GM12872 (cell line): ENCODE data around the gene CNTRL.

Experiments
- TF ChIP-seq, protein P1 (sequence below): IDR thresholded peaks from 3 replicates; pipeline ENCODE4 v1.5.1; 2011; ENCODE audit warnings: low read depth, mild to moderate bottlenecking, low read length, moderate library complexity; ENCODE audit not compliant: insufficient read depth

Gene CNTRL

DNA sequence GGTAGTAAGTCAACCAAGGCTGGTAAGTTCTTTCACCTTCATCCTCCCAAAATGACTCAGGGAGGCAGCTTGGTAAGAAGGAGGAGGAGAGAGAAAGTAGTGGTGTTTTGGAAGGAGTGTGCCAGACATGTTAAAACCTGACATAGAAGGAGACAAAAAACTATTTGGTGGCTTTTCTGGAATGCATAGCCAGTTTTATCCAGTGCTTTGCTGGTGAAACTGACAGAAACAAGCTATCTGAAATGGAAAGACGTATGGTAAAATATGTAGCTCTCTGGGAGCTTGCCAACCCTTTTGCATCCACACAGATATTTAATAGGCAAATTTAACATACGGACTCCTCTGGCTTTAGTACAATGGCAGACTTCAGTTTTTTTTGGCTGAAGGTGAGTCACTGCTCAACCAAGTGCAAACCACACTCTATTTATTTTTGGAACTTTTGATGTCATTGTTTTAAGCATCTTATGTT lies 81.5 kb downstream of the CNTRL start:
- TF ChIP-seq, protein P1, sequence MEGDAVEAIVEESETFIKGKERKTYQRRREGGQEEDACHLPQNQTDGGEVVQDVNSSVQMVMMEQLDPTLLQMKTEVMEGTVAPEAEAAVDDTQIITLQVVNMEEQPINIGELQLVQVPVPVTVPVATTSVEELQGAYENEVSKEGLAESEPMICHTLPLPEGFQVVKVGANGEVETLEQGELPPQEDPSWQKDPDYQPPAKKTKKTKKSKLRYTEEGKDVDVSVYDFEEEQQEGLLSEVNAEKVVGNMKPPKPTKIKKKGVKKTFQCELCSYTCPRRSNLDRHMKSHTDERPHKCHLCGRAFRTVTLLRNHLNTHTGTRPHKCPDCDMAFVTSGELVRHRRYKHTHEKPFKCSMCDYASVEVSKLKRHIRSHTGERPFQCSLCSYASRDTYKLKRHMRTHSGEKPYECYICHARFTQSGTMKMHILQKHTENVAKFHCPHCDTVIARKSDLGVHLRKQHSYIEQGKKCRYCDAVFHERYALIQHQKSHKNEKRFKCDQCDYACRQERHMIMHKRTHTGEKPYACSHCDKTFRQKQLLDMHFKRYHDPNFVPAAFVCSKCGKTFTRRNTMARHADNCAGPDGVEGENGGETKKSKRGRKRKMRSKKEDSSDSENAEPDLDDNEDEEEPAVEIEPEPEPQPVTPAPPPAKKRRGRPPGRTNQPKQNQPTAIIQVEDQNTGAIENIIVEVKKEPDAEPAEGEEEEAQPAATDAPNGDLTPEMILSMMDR: no peak

DNA sequence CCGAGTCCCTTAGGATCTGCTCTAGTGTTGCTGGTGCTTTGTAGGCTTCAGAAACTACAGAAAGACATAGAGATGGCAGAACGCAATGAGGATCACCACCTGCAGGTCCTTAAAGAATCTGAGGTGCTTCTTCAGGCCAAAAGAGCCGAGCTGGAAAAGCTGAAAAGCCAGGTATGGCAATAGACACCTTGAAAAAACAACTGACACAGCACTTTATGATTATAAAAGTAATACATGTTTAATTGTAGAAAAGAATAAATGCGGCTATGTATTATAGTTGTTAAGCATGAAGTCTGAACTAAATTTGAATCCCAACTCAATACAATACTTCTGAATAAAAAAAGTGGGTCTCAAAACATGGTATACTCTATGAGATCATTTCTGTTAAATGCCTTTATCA lies 83.2 kb downstream of the CNTRL start:
- TF ChIP-seq, protein P1: no peak

- TF ChIP-seq, protein P1: no peak
Measured at GRCh38 chr9:121160025-121160424, 85.3 kb downstream of the CNTRL start.

DNA sequence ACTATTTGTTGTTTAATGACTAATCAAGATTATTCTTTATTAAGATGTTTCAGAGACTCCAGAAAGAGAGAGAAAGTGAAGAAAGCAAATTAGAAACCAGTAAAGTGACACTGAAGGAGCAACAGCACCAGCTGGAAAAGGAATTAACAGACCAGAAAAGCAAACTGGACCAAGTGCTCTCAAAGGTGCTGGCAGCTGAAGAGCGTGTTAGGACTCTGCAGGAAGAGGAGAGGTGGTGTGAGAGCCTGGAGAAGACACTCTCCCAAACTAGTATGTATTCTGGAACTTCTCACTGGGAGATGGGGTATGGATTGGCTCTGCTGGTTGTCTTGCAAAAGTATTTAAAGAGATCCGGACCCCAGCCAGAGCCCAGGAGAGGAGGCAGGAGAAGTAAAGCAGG lies 93.3 kb downstream of the CNTRL start:
- TF ChIP-seq, protein P1: no peak

DNA sequence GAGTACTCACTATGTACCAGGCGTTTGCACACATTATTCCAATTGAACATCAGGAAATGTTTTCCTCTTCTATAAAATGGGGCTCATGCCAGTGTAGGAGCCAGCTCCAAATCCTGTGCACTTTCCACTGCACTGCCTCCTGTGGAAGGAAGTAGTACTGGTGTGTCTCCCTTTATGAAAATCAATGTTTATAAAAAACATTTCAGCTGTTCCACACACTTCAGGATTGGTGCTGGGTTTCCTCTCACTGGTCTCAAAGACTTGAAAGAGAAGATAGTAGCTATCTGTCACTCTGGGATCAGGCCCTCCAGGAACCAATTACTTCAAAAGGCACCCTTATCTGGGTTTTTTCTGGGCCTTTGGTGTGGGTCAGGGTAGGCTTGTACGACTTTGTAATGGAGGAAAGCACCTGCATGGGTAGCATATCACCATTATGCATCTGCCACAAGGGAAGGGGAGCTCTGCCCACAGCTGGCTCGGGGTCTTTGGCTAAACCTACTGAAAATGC lies 94.4 kb downstream of the CNTRL start:
- TF ChIP-seq, protein P1: peak; percentile 41; the same call in 2 of the 3 replicates

DNA sequence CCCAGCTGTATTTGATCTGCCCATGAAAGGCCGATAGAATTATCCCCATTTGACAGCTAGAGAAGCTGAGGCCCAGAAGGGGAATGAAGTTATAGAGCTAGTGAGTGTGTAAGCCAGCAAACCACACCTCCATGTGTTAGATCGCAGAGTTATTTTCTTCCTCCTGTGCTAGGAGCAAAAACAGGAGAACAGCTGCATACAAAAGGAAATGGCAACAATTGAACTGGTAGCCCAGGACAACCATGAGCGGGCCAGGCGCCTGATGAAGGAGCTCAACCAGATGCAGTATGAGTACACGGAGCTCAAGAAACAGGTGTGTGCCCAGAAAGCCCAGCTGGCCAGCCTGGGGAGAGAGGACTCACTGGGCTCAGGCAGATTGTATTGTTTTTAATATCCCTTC lies 96.5 kb downstream of the CNTRL start:
- TF ChIP-seq, protein P1: no peak

- TF ChIP-seq, protein P1: no peak
Measured at GRCh38 chr9:121172726-121173487, 98.2 kb downstream of the CNTRL start.
